Suppressor macrophage treated with lipopolysaccharide for 1 hour (primary cell): ENCODE results near the gene GPANK1.
A peak's percentile ranks its signal among the peaks of the same experiment; 100 is the strongest.

Experiments
- DNase-seq, 3 donors: peaks; one replicate each; pipeline ENCODE4 v3.0.0-alpha.2; 2020 to 2022

The GPANK1 gene

DNA sequence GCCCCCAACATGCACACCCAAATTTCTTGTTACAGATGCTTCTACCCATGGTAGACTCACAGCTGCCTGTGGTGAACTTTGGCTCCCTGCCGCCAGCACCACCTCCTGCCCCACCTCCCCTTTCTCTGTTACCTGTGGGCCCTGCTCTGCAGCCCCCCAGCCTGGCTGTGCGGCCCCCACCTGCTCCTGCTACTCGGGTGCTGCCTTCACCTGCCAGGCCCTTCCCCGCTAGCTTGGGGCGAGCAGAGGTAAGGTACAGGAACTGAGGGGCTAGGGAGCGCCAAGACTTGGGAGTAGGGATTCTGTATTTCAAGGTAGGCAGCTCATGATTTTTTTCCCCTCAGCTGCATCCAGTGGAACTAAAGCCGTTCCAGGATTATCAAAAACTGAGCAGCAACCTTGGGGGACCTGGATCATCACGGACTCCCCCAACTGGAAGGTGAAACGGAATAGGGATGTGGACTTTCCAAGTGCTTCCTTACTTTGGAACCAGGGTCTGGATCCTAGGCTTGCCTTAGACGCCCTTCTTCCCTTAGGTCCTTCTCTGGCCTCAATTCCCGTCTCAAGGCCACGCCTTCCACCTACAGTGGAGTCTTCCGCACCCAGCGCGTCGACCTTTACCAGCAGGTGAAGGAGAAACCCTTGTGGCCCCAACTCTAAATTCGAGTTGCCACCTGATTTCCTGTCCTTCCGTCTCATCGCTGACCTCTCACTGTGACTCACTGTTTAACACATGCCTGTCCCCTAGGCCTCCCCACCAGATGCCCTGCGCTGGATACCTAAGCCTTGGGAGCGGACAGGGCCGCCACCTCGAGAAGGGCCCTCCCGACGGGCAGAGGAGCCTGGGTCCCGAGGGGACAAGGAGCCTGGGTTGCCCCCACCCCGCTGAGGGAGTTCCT is 27.9 kb downstream of the GPANK1 start:
- no peak for DNase-seq

DNA sequence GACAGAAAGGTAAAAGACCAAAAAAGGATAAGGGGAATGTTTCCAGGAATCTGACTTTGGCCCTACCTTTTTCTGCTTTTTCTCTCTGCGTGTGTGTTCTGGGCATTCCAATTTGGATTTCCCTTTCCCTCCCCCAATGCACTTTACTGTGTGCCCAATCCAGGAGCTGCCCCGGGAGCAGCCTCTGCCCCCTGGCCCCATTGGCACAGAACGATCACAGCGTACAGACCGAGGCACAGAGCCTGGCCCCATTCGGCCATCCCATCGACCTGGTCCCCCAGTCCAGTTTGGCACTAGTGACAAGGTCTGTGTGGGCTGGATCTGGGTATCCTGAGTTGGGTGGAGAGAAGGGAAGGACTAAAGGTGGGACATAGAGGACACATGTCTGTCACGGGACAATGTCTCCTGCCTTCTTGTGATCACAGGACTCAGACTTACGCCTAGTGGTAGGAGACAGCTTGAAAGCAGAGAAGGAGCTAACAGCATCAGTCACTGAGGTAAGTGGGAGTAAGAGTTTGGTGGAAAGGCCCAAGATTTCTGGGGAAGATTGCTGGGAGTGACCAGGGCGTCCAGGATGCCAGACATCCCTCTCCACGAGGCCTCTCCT is 29.7 kb downstream of the GPANK1 start:
- no peak for DNase-seq

DNA sequence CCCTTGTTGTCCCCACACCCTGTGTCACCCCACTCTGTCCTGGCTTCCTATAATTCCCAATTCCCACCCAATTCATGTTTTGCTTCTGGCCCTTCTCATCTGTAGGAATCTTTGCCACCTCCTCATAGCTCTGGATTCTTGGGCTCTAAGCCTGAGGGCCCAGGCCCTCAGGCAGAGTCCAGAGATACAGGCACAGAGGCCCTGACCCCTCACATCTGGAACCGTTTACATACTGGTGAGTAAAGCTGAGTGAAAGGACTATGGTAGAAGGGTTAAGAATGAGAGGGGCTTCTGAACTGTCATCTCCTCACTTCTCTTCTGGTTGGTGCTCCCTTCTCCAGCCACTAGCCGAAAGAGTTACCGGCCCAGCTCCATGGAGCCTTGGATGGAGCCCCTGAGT is 30.7 kb downstream of the GPANK1 start:
- DNase-seq = no peak

DNA sequence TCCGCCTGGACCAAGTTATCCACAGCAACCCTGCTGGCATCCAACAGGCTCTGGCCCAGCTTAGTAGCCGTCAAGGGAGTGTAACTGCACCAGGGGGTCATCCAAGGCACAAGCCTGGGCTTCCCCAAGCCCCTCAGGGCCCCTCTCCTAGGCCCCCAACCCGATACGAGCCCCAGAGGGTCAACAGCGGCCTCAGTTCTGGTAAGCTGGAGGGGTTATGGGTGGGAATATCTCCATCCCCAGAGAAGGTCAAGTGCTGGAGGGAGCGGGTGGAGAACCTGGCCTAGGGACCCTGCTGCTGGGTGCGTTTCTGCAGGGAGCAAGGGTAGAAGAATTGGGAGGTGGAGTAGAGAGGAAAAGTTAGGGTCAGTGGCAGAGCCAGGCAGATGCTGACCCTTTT is 31.4 kb downstream of the GPANK1 start:
- DNase-seq = no peak

DNA sequence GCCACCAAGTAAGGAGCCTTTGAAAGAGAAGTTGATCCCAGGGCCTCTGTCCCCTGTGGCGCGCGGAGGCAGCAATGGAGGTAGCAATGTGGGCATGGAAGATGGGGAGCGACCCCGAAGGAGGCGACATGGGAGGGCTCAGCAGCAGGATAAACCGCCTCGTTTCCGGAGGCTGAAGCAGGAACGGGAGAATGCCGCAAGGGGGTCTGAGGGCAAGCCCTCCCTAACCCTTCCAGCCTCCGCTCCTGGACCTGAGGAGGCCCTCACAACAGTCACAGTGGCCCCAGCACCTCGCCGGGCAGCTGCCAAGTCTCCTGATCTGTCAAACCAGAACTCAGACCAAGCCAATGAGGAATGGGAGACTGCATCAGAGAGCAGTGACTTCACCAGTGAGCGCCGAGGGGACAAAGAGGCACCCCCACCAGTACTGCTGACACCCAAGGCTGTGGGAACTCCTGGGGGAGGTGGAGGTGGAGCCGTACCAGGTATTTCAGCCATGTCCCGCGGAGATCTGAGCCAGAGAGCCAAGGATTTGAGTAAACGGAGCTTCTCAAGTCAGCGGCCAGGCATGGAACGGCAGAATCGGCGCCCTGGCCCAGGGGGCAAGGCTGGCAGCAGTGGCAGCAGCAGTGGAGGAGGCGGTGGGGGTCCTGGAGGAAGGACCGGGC is 32.4 kb downstream of the GPANK1 start:
- no peak for DNase-seq

DNA sequence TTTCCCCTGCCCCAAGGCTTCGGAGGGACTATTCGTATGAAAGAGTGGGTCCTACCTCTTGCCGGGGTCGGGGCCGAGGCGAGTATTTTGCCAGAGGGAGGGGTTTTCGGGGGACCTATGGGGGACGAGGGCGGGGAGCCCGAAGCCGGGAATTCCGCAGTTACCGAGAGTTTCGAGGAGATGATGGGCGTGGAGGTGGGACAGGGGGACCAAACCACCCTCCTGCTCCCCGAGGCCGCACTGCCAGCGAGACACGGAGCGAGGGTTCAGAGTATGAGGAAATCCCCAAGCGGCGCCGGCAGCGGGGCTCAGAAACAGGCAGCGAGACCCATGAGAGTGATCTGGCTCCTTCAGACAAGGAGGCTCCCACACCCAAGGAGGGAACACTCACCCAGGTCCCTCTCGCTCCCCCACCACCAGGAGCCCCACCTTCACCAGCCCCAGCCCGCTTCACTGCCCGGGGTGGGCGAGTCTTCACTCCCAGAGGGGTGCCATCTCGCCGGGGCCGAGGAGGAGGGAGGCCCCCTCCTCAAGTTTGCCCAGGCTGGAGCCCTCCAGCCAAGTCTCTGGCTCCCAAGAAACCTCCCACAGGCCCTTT is 33.0 kb downstream of the GPANK1 start:
- DNase-seq = no peak

DNA sequence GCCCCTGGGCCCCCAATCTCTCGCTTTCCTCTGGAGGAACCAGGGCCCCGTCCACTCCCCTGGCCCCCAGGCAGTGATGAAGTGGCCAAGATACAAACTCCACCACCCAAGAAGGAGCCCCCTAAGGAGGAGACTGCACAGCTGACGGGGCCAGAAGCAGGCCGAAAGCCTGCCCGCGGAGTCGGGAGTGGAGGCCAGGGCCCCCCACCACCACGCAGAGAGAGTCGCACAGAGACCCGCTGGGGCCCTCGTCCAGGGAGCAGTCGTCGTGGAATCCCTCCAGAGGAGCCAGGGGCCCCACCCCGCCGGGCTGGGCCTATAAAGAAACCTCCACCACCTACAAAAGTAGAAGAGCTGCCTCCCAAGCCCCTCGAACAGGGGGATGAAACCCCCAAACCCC is 33.6 kb downstream of the GPANK1 start:
- DNase-seq = no peak

DNA sequence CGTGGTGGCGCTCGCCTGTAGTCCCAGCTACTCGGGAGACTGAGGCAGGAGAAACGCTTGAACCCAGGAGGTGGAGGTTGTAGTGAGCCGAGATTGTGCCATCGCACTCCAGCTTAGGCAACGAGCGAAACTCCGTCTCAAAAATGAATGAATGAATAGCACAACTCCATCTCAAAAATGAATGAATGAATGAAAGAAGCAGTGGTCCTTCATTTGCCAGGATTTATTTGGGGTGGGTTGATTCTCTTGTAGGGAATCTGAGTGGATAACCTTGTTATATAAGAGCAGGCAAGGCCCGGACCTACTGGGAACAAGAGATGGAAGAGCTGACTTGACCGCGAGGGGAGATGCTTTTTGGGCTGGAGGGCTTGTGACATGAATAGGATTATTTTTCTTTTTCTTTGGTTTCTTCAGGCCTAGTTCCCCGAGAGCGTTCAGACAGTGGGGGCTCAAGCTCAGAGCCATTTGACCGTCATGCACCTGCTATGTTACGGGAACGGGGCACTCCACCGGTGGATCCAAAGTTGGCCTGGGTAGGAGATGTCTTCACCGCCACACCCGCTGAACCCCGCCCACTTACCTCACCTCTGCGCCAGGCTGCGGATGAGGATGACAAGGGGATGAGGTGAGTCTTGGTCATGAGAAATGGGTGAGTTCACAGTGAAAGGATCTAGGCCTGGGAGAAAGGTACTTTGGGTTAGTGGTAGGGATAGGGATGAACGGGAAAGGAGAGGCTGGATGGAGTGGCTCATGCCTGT is 34.4 kb downstream of the GPANK1 start:
- DNase-seq = no peak

DNA sequence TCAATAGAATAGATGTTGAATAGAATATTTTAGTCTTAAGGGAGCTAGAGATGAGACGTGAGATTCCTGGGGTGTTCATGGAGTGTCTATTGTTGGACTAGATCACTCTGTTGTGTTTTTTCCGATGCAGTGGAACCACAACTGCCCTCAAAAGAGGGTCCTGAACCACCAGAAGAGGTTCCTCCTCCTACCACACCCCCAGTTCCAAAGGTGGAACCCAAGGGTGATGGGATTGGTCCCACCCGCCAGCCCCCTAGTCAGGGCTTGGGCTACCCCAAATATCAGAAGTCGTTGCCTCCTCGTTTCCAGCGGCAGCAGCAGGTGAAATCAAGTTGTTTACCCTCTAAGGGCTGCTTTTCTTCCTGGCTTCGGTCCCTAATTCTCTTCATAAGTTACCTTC is 35.8 kb downstream of the GPANK1 start:
- no peak for DNase-seq

DNA sequence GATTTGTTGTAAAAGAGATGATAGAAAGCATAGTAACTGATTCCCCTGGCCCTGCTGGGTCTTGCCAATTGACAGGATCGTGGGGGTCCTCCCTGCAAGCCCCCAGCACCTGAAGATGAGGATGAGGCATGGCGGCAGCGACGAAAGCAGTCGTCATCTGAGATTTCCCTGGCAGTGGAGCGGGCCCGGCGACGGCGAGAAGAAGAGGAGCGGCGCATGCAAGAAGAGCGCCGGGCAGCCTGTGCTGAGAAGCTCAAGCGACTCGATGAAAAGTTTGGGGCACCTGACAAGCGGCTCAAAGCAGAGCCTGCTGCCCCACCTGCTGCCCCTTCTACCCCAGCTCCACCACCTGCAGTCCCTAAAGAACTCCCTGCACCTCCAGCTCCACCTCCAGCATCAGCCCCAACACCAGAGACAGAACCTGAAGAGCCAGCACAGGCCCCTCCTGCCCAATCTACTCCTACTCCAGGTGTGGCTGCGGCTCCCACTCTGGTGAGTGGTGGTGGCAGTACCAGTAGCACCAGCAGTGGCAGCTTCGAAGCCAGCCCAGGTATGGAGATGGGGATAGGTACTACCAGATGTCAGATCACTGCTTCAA is 37.0 kb downstream of the GPANK1 start:
- DNase-seq = no peak

DNA sequence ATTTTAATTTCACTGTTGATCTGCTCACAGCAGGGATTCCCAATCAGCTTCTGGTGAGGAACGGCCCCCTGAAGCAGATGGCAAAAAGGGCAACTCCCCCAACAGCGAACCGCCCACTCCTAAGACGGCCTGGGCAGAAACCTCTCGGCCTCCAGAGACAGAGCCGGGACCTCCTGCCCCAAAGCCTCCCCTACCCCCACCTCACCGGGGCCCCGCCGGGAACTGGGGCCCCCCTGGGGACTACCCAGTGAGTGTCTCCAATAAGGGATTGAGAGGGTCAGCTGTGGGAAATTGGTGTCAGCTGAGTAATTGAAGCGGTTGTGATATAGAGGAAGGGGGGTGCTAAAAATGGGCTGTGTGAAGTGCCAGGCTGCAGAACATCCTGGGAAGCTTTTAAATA is 37.8 kb downstream of the GPANK1 start:
- DNase-seq = no peak

DNA sequence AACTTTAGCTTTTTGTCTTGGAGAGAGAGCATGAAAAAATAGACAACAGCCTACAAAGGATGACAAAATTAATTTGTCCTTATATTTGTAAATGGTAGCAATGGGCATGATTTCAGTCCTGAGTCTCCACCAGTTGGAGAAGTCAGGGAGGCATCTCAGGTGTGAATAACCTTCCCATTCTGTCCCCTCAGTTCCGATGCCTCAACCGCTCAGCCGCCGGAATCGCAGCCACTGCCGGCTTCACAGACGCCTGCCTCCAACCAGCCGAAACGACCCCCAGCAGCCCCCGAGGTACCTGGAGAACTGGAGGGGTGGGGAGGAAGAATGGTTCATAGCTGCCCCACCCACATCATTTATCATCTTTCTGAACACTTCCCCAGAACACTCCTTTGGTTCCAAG is 40.7 kb downstream of the GPANK1 start:
- DNase-seq = no peak

DNA sequence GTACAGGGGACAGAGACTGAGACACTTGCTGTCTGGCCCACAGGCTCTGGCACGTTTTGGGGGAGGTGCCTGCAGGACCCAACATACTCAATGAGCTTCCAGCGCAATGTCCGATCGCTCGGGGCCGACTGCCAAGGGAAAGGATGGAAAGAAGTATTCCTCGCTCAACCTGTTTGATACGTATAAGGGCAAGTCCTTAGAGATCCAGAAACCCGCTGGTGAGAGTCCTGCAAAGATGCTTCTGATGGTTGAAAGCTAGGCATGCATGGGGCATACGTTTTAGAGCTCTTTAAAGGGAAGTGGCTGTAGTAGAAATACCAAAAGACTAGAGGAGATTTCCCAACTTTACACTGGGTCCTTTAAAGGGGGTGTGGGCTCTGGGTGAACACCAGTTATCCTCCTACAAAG is 42.1 kb downstream of the GPANK1 start:
- DNase-seq = peak; percentile 38 to 49 (median 47)

DNA sequence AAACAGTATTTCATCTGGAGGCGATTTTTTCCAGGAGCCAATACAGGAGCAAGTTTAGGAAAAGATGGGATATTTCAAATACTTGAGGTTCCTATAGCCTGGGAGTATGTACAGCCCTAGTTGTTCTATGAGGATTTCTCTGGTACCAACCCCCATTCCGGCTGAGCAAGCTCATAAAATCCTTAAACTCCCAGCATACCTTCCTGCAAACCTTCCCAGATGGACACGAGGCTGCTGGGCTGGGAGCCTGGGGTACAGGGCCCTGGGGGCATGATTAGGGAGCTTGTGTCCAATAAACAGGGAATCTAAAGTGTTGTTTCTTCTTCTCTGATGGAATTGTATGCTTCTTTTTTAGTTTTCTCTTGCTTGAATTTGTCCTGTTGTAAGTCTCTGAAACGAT is 42.8 kb downstream of the GPANK1 start:
- DNase-seq = no peak

DNA sequence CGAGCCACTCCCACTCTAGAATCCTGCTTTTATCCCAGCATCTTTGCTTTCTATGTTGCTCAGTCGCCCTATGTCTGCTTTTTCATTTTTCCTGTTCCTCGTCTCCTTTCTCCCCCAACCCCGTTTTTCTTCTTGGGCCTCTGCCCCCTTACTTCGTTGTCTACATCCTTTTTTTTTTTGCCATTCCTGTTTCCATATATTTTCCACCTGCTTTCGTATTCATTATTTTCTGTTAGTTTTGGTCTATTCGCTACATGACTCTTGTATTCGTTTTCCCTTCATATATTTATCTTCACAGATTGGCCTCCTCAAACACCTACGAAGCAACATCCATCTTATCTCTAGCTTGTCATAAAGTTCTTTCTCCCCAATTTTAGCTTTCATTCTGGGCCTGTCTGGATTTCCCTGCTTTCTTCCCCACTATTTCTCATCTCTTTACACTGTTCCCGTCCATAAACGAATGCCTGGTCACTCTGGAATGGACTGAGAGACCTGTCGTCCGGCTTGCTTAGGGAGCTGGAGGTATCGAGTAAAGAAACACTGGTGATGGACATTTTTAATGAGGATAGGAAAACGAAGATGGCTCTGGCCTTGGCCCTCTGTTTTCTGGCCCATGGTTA is 43.4 kb downstream of the GPANK1 start:
- DNase-seq = no peak

DNA sequence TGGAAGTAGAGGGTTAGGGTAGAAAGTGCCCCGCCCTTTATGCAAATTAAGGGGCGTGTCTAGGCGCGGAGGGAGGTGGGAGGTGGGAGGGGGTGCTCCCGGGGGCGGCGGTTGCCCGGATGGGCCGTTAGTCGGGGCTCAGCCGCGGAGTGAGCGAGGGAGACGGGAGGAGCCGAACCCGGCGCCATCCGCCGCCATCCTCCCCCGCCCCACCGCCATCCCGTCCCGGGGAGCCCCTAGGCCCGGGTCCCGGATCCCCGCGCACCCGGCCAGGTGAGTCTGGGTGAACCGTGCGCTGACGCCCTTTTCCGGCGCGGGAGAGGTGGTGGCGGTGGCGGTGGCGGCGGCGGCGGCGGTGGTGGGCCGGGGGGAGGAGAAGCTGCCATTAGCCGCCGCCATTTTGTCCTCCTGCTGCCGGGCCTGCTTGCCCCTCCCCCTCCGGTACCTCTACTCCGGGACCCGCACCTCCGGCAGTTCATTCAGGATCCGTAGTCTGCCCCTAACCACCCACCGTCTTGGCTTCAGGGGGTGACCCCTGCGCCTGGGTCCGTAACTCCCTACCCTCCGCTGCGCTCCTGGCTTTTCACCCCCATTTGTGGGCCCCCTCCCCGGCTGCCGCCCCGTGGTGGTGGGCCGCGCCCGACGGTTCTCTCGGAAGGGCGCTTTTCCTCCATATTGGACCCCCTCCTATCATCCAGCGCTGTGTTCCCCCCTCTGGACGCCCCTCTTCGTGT is 44.0 kb downstream of the GPANK1 start, which contains the start of gene PRRC2A:
TSS of gene PRRC2A (plus strand) at position 130 of the 734 bp plus-strand sequence. CDS start 2,075 bp downstream, outside the sequence.
- DNase-seq = peak in 2 of 3 donors; percentile 66 to 97

DNA sequence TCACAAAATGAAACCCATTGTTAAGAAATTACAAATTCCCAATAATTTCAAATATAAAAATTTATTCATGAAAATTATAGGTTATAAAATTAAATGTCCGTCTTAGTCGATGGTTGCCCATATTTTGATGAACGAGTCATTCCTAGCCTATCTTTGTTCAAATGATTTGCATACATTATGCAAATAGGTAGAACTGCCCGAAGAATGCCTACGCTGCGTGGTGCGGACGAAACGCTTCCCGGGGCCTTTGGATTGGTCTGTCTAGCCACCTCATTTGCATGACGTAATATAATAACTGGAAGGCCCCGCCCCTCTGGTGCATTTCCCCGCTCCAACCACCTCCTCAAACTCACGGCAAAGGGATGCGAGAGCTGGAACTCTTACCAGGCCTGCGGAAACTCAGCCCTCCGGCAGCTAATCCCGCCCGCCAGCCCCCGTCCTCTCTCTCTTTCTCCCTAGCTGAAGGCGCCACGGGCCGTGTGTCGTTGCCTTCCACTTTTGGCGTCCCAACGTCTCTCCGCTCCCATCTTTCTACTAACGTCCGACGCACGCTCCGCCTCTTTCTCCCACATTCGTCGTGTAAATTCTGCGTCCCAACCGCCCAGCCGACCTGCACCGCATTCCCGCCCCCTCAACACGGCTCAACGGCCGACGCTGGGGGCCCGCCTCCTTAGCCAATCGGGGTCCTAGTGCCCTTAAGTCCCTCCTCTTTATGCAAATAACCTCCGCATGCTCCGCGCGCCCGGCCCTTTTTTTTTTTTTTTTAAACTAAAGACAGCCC is 44.8 kb downstream of the GPANK1 start:
- peak; percentile 98 to 100 (median 99) for DNase-seq

DNA sequence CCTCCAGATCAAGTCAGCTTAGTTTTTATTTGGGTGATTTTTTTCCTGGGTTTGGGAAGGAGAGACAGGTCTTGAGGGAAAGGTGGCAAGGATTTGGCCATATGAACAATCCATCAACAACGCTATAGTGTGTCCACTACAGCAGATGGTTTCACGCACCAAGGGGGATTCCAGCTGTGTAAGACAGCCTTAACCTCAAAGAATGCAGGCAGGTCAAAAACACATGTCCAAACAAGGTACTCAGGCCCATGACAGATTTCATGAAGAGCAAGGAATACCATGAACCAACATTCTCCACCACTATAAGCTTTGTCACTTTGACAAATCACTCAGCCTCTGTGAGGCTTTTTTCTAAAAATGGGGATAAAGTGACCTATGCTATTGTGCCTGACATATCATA is 47.8 kb downstream of the GPANK1 start:
- DNase-seq = no peak

DNA sequence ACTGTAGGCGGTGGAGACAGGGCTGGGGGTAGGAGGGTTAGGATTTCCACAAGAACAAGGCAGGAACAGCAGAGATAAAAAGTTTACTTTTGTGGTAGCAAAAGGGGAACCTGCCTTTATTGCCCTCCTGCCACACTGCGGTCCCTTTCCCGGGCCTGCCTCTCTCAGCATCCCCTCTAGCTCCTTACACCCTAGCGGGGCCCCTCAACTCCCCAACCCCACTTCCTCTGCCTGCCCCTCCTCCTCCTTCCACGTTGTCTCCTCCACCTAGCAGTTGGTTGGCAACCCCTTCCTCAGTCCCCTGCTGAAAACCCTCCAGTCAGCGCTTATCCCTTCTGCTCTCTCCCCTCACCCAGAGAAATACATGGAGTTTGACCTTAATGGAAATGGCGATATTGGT is 49.0 kb downstream of the GPANK1 start:
- DNase-seq = peak in 2 of 3 donors; percentile 17 to 25
